OCI-LY7 (cell line): Measurements from ENCODE around the gene SEBOX. TPM values are rescaled to one million over a fixed set of nuclear protein-coding genes. Genes with fewer than 3 reads are reported as not detected.

Experiments
- BruUV-seq: library from RNA; stranded (reverse); fragments of 400-500 nt; replicated peaks from 2 replicates; lab custom pipeline; 2021; lab: Mats Ljungman, UMichigan
- CTCF ChIA-PET: fragments of 300-600 bp; sonication (Branson Sonifier 250); formaldehyde crosslinking; loops from one replicate; lab custom pipeline; 2022; ENCODE audit warnings: antibody characterized with exemption; ENCODE audit not compliant: unreplicated experiment; lab: Charles Lee
- POLR2A ChIA-PET: fragments of 300-600 bp; sonication (Branson Sonifier 250); formaldehyde crosslinking; loops from one replicate; lab custom pipeline; 2022; ENCODE audit warnings: antibody characterized with exemption; lab: Charles Lee
- DNase-seq: peaks from one replicate; pipeline ENCODE4 v3.0.0-alpha.2; 2015; ENCODE audit warnings: low spot score
- H2AFZ ChIP-seq: fragments of 200-600 bp; sonication (generic), shearing (Covaris generic); 2 replicates; pipeline ENCODE4 v1.6.1; 2014; ENCODE audit warnings: mild to moderate bottlenecking, antibody characterized with exemption, low read length, moderate library complexity
- H3K27ac ChIP-seq: fragments of 200-600 bp; sonication (generic); 2 replicates; pipeline ENCODE4 v1.5.1; 2014; ENCODE audit warnings: mixed run types, low read depth, mild to moderate bottlenecking, moderate library complexity, low read length, inconsistent platforms; ENCODE audit not compliant: poor library complexity, severe bottlenecking
- H3K36me3 ChIP-seq: fragments of 200-600 bp; sonication (generic); 2 replicates; pipeline ENCODE4 v1.6.1; 2014; ENCODE audit warnings: mild to moderate bottlenecking, antibody characterized with exemption, low read length, moderate library complexity, mixed read lengths; ENCODE audit not compliant: insufficient read depth
- H3K4me1 ChIP-seq: fragments of 200-600 bp; sonication (generic); 2 replicates; pipeline ENCODE4 v1.5.1; 2014; ENCODE audit warnings: mild to moderate bottlenecking, low read length; ENCODE audit not compliant: insufficient read depth, poor library complexity, severe bottlenecking
- H3K4me2 ChIP-seq: fragments of 200-600 bp; sonication (generic); 2 replicates; pipeline ENCODE4 v1.6.1; 2014; ENCODE audit warnings: mild to moderate bottlenecking, low read length
- H3K4me3 ChIP-seq: fragments of 200-600 bp; sonication (generic); 2 replicates; pipeline ENCODE4 v1.5.1; 2014; ENCODE audit warnings: mild to moderate bottlenecking, low read depth, low read length; ENCODE audit not compliant: poor library complexity, severe bottlenecking
- H3K79me2 ChIP-seq: fragments of 200-600 bp; sonication (generic); 2 replicates; pipeline ENCODE4 v1.6.1; 2016; ENCODE audit warnings: low read depth, mild to moderate bottlenecking, low read length, moderate library complexity, mixed read lengths; ENCODE audit not compliant: insufficient read depth
- H3K9me2 ChIP-seq: fragments of 200-600 bp; sonication (generic); 2 replicates; pipeline ENCODE4 v1.6.1; 2016; ENCODE audit warnings: mild to moderate bottlenecking, low read length, mixed read lengths; ENCODE audit not compliant: insufficient read depth
- H3K9me3 ChIP-seq: fragments of 200-600 bp; sonication (generic); 2 replicates; pipeline ENCODE4 v1.6.1; 2014; ENCODE audit warnings: mild to moderate bottlenecking, mixed run types, low read length, mixed read lengths
- H4K20me1 ChIP-seq: fragments of 200-600 bp; sonication (generic); 2 replicates; pipeline ENCODE4 v1.6.1; 2014; ENCODE audit warnings: mild to moderate bottlenecking, antibody characterized with exemption, low read length, moderate library complexity, mixed read lengths; ENCODE audit not compliant: insufficient read depth
- EZH2phosphoT487 ChIP-seq: fragments of 200-600 bp; sonication (generic); IDR thresholded peaks from 2 replicates; pipeline ENCODE4 v1.6.1; 2018; ENCODE audit warnings: low read depth, borderline replicate concordance, mild to moderate bottlenecking, mixed run types, antibody characterized with exemption, low read length, moderate library complexity, mixed read lengths
- intact Hi-C: fragments of 100-400 bp; cut with micrococcal nuclease; formaldehyde crosslinking; loops from one replicate; pipeline ENCODE4 v1.10.0; 2022; ENCODE audit not compliant: unreplicated experiment
- total RNA-seq, 2 experiments: library from RNA; depleted of rRNA in 1 of 2; stranded (reverse); fragments of >200 nt in 1 of 2; shearing (Covaris generic) in 1 of 2; gene quantifications; 2 replicates each; pipeline ENCODE4 v1.2.3, GENCODE V29; 2014 to 2022
- TF ChIP-seq, protein P1 (sequence below): fragments of 200-600 bp; sonication (generic); conservative IDR thresholded peaks from 2 replicates; pipeline ENCODE4 v1.5.1; 2014; ENCODE audit warnings: mild to moderate bottlenecking, antibody characterized with exemption, low read length, moderate library complexity, mixed read lengths

The SEBOX gene
- total RNA-seq, 2 experiments from 2014 or later: not detected

DNA sequence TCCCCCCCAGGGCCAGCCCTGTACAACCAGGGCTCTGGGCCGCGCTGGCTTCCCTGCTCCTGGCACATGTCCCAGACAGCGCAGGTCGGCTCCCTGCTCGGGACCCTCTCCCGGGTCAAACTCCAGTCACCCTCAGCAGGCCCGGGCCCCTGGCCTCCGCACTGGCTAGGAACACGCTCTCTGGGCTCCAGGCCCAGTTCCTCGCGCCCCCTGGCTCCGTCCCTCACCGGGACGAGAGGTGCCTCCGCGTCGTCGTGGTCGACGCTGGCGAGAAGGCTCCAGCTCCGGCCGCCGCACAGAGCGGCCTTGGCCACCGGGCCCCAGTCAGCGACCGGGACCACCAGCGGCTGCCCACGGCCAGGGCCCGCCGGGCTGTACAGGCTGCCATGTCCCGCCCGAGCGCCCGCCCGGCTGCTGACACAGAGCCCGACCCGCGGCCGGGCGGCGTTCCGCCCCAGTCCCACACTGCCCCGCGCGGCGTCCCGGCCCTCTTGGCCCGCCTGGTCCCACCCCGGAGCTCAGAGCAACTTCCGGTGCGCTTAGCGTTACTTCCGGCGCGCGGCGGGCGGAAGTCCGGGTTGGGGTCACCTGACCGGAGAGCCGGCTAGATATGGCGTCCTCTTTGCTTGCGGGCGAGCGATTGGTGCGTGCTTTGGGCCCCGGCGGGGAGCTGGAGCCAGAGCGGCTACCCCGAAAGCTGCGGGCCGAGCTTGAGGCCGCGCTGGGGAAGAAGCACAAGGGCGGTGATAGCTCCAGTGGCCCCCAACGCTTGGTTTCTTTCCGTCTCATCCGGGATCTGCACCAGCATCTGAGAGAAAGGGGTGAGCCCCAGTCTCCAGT is 7.7 kb downstream of the SEBOX start, which contains the start of gene POLDIP2:
POLDIP2 (minus strand) TSS at position 467 of the 840 bp plus-strand sequence; CDS start at position 388, 79 bp downstream.
- Histone ChIP-seq H3K4me1 (peaks cover 21% of the 10 kb centered on the region), H3K9me3 (no peaks in the 10 kb centered on the region), H3K9me2 (no peaks in the 10 kb centered on the region), H3K4me2 (peak within 1 kb of the TSS; percentile 99), H3K27ac (peak within 1 kb of the TSS; percentile 32), H3K79me2 (peaks cover 33% of the 10 kb centered on the region), H4K20me1 (no peaks in the 10 kb centered on the region), H3K36me3 (peaks cover 61% of the 10 kb centered on the region), H3K4me3 (peak within 1 kb of the TSS; percentile 89), H2AFZ (peak within 1 kb of the TSS; percentile 69)
- peak; percentile 96 for DNase-seq
- no TSS peak for BruUV-seq
- intact Hi-C loops: loop anchor here (1.0 kb wide), 2 partner anchors 14 to 22 kb away; partner anchors contain the start of genes IFT20, SARM1 and TNFAIP1
- ChIA-PET CTCF (interaction anchor here (1.1 kb wide), 1 partner anchor 22 kb away, joined by 3 read pairs; the partner anchor contains the start of gene TNFAIP1), POLR2A (interaction anchor here (0.8 to 3.6 kb wide), 11 partner anchors 9 to 45 kb away, joined by 3 to 22 read pairs (median 3); partner anchors contain the start of genes IFT20, SARM1, TNFAIP1 and VTN)
- no peak for TF ChIP-seq EZH2phosphoT487
- TF ChIP-seq, protein P1, sequence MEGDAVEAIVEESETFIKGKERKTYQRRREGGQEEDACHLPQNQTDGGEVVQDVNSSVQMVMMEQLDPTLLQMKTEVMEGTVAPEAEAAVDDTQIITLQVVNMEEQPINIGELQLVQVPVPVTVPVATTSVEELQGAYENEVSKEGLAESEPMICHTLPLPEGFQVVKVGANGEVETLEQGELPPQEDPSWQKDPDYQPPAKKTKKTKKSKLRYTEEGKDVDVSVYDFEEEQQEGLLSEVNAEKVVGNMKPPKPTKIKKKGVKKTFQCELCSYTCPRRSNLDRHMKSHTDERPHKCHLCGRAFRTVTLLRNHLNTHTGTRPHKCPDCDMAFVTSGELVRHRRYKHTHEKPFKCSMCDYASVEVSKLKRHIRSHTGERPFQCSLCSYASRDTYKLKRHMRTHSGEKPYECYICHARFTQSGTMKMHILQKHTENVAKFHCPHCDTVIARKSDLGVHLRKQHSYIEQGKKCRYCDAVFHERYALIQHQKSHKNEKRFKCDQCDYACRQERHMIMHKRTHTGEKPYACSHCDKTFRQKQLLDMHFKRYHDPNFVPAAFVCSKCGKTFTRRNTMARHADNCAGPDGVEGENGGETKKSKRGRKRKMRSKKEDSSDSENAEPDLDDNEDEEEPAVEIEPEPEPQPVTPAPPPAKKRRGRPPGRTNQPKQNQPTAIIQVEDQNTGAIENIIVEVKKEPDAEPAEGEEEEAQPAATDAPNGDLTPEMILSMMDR: 0 out of 2 replicates have a peak, but pooled peaks have one; percentile 18

DNA sequence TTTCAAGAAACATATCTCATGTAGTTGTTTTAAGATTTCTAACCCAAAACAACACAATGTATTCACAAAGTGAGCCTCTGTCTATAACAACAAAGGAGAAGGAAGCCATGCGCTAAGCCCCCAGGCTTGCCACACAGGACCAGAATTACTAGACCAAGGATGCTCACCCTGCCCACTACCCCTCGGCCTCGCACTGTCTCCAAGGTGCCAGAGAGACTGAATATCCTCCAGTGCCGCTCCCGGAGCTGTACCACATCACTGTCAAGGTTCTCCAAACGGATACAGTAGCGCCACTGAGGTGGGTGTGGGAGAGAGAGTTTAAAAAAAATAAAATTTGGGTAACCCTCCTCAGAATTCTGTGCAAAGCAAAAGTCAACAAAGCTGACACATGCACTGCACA is 14.7 kb downstream of the SEBOX start:
- Histone ChIP-seq H3K9me3 (no peaks in the 10 kb centered on the region), H3K4me1 (peaks cover 1% of the 10 kb centered on the region), H3K4me3 (no peak overlapping the region), H3K9me2 (no peaks in the 10 kb centered on the region), H4K20me1 (no peaks in the 10 kb centered on the region), H2AFZ (no peak overlapping the region), H3K4me2 (no peak overlapping the region), H3K36me3 (peaks cover 97% of the 10 kb centered on the region), H3K79me2 (no peaks in the 10 kb centered on the region), H3K27ac (no peak overlapping the region)
- CTCF ChIA-PET: no interaction called here
- POLR2A ChIA-PET: interaction anchor here (1.5 kb wide), 1 partner anchor 15 kb away, joined by 3 read pairs; the partner anchor contains the start of gene IFT20
- TF ChIP-seq, protein P1: no peak
- no peak for TF ChIP-seq EZH2phosphoT487
- DNase-seq: no peak
- intact Hi-C loops: no loop called here
- BruUV-seq: no TSS peak
